ENCODE measurements around the gene ZC3H12C.

ZC3H12C gene

GRCh38 chr11:110100476-110101240 is 7.5 kb downstream of the ZC3H12C start:
- no peak for DNase-seq

DNA sequence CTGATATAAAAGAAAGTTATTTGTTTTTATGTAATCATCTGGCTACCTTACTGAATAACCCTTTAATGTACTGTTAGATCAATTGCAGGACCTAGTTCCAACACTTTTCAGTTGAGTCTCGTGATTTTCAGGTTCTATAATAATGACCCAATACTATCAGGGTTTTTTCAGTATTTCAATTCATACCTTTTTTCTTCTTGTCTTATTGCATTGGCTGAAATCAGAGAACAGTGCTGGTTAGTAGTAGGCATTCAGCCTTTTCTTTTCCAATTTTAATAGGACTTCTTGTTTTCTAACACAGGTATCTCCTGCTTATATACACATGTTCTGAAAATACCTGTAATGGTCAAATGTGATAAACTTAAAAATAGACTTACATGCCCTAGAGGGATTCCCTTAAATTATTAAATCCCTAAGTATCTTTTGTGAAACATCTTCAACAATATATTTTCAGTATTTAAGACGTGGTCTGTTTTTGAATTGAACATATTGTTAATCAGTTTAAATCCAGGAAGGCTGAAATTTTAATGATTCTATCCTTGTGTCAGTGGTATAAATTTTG is 13.6 kb downstream of the ZC3H12C start:
- no peak for DNase-seq

- no peak for DNase-seq
These were observed 17.7 kb downstream of the ZC3H12C start for GRCh38 chr11:110110854-110111253.

- DNase-seq: no peak
These were observed 19.3 kb downstream of the ZC3H12C start for GRCh38 chr11:110112457-110112856.

DNA sequence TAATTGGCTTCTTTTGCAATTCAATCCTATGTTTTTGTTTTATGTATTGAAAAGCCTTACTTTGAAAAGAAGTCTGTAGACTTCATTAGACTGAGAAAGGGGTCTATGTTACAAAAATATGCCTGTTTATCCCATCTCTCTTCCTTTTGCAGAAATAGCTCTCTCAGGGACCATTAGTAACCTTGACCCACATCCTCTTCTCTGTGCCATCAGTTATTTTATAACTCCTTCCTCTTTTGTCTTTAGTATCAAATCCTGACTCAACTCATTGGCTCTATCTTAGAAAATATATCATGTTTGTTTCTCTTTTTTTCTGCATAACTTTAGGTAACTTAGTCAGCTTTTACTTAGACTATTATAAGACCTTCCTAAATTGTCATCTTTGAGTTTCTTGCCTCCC is 20.3 kb downstream of the ZC3H12C start:
- no peak for DNase-seq

DNA sequence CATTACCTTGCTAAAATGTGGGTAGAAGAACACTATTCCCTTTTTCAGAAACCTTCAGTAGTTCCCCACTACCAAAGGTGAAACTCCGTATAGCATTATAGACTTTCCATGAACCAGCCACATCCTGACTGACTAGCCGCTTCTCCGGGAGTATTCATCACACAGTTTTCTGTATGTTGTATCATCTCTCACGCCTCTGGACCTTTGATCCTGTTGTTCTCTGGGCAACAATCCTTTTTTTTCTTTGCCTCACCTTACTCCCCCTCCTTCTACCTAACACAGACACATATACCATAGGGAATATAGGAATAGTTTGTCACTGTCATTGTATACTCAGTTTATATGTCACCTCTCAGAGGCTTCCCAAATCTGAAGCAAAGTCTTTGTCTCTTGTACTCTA is 20.8 kb downstream of the ZC3H12C start:
- DNase-seq: no peak

- no peak for DNase-seq
These were observed 26.1 kb downstream of the ZC3H12C start for GRCh38 chr11:110119317-110119716.

DNA sequence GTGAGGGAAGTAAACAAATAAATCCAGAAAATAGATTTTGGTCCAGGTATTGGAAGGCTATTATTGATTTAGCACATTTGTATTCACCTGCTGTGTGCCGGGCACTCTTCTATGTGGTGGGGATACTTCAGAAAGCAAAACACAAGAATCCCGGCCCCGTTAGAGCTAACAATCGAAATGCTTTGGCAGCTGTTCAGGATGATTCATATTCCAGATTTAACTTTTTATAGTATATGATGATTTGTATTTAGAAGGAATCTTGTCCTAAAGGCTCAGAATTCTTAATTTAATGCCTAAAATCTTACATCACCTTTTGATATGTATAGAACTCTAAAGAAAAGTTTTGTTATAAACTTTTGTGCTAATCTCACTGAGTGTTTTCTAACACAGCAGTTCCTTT is 28.0 kb downstream of the ZC3H12C start:
- DNase-seq: no peak

- DNase-seq: no peak
These were observed 29.8 kb downstream of the ZC3H12C start for GRCh38 chr11:110123003-110123402.

DNA sequence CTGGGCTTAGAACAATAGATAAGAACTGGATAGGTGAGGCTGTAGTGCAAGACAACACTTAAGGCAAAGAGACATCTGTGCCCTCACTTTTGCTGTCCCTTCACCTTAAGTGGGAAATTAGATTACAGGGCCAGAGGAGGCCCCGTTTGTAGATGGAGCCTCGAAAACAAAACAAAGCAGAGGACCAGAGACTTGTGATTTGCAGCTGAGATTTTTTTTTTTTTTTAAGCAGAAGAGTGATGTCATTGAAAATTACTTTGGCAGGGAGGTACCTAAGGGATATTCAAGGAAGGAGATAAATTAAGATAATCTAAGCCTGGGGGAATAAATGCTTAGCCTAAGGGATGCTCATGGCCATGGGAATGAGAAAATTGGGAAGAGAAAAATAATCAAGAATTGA is 31.4 kb downstream of the ZC3H12C start:
- no peak for DNase-seq

DNA sequence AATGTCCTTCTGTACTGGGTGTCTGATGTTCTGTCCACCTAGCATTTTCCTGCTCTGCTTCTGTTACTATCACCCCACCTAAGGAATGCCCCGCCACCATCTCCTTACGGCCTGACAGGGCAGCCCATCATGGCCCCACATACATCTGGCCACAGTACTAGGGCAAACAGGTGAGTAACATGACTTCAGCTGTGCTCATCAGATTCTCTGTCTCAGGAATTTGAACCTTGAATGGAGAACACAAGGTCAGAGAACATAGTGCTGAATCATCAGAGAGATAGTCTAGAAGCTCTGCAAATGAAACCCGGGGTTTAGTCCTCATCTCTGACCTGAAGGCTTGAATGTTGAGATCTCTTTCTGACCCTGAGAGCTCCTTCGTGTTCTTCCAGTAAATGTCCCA is 32.4 kb downstream of the ZC3H12C start:
- DNase-seq: no peak

DNA sequence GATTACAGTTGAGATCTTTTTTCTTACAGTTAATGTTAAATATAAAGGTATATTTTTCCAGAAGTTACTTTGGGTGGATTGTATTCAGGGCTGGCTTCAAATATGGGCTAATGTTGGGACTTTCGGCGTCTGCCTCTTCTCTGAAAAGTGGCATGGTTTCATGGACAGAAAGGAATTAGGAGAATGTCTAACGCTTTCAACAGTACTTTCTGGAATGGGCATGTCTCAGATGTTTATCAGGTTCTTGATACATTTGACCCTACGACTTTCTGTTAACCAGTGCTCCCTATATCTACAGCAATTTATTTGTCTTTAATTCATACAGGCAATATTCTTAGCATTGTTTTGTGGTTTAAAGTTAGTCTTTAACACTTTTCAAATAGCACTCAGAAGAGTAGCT is 33.7 kb downstream of the ZC3H12C start:
- DNase-seq: no peak

- DNase-seq: no peak
These were observed 35.0 kb downstream of the ZC3H12C start for GRCh38 chr11:110128161-110128560.

GRCh38 chr11:110130642-110131238 is 37.5 kb downstream of the ZC3H12C start:
- DNase-seq: peak in 1 of 2 experiments; percentile 2

DNA sequence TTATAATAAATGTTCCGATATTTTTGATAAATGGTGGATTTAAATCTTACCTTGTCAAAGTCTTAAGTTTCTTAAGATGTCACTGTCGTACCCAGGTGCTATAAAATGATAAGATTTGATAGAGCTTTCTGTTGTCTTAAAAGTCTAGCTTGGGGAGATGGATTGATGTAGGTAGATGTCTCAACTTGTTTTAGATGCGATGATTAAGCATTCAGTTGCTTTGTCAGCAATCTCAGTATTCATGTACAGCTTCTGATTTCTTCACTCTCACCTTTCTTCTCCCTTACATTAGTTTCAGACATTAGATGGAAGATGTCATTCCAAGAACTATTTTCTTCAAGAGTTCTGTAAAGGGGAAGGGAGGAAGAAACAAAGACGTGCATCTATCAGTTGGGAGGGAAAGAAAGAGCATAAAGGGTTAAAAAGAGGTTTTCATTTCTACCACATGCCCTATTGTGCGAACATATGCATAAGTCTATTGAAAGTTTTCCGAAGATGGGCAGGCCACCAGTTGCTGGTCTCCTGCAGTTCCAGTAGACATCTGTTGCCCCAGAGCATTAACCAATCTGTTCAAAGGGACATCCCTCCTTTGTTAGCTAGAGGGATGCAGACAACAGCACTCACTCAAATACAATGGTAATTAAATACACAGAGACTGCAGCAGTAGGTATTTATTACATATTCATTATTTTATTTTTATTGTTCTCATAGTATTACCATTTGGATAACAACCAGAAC is 38.4 kb downstream of the ZC3H12C start:
- no peak for DNase-seq

DNA sequence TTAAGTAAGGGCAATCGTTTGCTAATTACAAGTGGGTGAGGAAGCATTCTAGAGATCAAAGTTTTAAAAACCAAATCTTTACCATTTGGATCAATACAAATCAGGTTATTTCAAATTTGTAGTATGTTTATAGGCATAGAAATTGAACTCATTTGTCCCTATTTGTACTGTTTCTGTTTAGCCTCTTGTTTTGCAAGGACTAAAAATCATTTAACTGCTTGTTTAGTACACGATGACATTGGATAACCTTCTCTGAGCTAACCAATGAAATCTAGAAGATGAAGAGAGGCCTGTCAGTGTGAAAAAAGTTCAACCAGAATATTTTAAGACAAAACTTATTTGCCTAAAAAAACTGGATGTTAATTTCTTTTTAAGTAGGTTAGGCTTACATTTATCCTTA is 40.0 kb downstream of the ZC3H12C start:
- no peak for DNase-seq

DNA sequence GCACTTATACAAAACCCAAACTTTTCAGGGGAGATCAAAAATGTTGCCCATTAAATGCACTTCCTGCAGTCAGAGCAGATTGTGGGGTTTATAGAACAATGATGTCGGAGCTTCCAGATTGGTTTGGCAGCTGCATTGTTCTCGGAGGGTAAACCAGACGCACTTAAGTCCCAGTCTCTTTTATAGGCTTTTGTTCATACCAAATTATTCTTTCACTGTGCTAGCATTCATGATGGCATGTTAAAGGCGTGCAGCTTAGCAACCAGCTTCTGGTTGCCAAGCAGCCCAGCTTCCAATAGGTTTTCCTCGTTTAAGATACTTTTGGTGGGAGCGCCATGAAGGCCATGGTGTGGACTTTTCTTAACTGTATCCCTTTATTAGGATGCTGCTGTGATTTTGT is 40.9 kb downstream of the ZC3H12C start:
- peak in 1 of 2 experiments; percentile 3 for DNase-seq

DNA sequence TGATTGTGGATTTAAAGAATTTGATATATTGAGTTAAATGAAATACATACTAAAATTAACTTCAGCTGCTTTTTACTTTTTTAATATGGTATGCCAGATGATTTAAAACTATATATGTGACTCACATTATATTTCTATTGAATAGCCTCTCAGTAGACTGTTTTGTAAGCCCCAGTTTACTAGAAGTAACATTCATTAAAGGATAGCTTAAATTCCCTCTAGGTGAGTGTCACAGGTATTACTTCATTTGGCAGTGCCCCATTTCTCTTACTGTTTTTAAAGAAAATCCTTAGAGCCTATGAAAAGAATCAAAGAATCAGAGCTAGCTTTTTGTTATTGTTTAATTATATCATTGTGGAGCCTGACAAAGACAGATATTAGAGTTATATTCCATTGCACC is 48.6 kb downstream of the ZC3H12C start:
- no peak for DNase-seq

DNA sequence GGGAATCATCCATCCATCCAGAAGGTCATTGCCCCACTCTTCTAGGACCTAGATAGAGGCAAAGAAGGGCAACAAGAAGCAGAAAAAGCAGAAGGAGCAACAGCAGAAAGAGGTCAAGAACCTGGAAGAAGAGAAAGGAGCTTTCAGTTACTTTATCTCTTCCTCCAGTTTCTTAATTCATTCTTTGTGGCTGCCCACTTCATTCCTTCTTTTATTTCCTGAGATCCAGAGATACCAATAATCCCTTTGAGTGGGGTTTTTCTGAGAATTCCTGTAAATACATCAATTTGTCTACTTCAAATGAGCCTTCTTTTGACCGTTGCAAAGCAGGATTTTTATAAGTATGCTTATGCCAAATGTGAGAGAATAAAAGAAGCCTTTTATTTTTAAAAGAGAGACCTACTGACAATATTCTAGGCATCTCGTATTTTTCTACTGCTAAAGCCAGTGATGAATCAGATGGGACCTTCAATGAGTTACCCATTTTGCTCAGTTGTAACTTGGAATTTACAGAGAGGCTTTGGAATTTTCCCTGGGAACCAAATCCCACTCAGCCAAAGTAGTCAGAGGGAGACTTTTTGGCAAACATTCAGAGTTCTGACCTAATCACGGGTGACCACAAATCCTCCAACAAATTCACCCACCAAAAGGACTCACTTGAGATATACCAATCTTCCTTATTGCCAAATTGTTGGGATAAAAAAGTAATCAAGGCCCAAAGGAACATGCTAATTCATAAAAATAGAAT is 54.9 kb downstream of the ZC3H12C start:
- DNase-seq: no peak

GRCh38 chr11:110148775-110149744 is 55.9 kb downstream of the ZC3H12C start:
- DNase-seq: no peak

DNA sequence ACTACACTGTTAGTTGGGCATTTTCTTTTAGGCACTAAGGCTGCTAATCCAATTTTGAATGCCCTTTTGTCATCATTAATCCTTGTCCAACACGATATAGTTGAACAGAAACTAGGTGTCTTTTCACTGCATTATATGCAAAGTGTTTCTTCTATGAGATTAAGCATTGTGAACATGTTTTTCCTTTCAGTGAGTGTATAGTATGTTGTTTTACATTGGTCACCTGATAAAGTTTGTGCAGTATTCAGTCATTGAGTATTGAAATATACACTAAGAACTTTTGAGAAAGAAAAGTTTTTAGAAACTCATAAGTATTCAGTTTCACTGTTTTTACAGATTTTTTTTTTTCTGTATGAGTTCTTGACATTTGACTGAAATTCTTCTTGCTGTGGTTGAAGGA is 59.0 kb downstream of the ZC3H12C start:
- no peak for DNase-seq

- DNase-seq: no peak
These were observed 60.3 kb downstream of the ZC3H12C start for GRCh38 chr11:110153474-110153873.

All from NCI-H187 (cell line).